Left ventricle myocardium inferior (tissue), 1 donor: ENCODE results near the gene CDK4. TPM values are rescaled to one million over a fixed set of nuclear protein-coding genes. Genes with fewer than 3 reads are reported as not detected.
"Not testable (repeated sequence)": the region's sequence is repeated elsewhere in the genome, so short reads cannot be mapped to it uniquely, and the experiment has no call there.

Experiments used
- DNase-seq: peaks from one replicate; pipeline ENCODE4 v3.0.0-alpha.2; 2020
- H3K27ac ChIP-seq: fragments of 200-600 bp; replicated peaks from 2 replicates; pipeline ENCODE4 v1.8.0; 2021
- H3K27me3 ChIP-seq: fragments of 200-600 bp; 2 replicates; pipeline ENCODE4 v1.8.0; 2021; ENCODE audit warnings: low read depth
- H3K36me3 ChIP-seq: fragments of 200-600 bp; 2 replicates; pipeline ENCODE4 v1.8.0; 2021
- H3K4me1 ChIP-seq: fragments of 200-600 bp; 2 replicates; pipeline ENCODE4 v1.8.0; 2021
- H3K4me3 ChIP-seq: fragments of 200-600 bp; 2 replicates; pipeline ENCODE4 v1.8.0; 2021; ENCODE audit warnings: mild to moderate bottlenecking, moderate library complexity
- H3K9me3 ChIP-seq: fragments of 200-600 bp; replicated peaks from 2 replicates; pipeline ENCODE4 v1.8.0; 2021
- intact Hi-C: fragments of 100-400 bp; cut with micrococcal nuclease; formaldehyde crosslinking; loops from one replicate; pipeline ENCODE4 v1.11.0; 2022
- total RNA-seq: library from RNA; stranded (reverse); fragmentation: NEBNext Ultra II Directional; extraction: Animal tissue kit (Norgen Biotek cat#: 25700); gene quantifications from one replicate; pipeline ENCODE4 v1.2.1, GENCODE V29; 2021
- TF ChIP-seq, protein P1 (sequence below): fragments of 200-600 bp; IDR thresholded peaks from 2 replicates; pipeline ENCODE4 v1.8.0; 2021; ENCODE audit warnings: antibody characterized with exemption, mild to moderate bottlenecking, borderline replicate concordance
- donor health status: DM: no; HTN: yes; CAD: no; lungs with severe emphysema.

CDK4 gene
- total RNA-seq, 1 donor from 2014 or later: 41.3 TPM

DNA sequence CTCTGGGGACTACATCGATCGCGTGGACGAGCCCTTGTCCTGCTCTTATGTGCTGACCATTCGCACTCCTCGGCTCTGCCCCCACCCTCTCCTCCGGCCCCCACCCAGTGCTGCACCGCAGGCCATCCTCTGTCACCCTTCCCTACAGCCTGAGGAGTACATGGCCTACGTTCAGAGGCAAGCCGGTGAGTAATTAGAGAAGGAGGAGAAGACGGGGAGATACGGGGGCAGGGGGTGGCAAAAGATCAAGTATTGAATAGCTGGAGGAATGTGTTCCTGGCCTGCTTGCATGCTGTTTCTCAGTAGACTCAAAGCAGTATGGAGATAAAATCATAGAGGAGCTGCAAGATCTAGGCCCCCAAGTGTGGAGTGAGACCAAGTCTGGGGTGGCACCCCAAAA is 36.3 kb downstream of the CDK4 start:
- Histone ChIP-seq H3K27ac (no peak overlapping the region), H3K36me3 (peaks cover 73% of the 10 kb centered on the region), H3K27me3 (no peaks in the 10 kb centered on the region), H3K9me3 (no peaks in the 10 kb centered on the region), H3K4me3 (no peak overlapping the region), H3K4me1 (no peaks in the 10 kb centered on the region)
- intact Hi-C loops: no loop called here
- DNase-seq: no peak
- TF ChIP-seq, protein P1, sequence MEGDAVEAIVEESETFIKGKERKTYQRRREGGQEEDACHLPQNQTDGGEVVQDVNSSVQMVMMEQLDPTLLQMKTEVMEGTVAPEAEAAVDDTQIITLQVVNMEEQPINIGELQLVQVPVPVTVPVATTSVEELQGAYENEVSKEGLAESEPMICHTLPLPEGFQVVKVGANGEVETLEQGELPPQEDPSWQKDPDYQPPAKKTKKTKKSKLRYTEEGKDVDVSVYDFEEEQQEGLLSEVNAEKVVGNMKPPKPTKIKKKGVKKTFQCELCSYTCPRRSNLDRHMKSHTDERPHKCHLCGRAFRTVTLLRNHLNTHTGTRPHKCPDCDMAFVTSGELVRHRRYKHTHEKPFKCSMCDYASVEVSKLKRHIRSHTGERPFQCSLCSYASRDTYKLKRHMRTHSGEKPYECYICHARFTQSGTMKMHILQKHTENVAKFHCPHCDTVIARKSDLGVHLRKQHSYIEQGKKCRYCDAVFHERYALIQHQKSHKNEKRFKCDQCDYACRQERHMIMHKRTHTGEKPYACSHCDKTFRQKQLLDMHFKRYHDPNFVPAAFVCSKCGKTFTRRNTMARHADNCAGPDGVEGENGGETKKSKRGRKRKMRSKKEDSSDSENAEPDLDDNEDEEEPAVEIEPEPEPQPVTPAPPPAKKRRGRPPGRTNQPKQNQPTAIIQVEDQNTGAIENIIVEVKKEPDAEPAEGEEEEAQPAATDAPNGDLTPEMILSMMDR: no peak

DNA sequence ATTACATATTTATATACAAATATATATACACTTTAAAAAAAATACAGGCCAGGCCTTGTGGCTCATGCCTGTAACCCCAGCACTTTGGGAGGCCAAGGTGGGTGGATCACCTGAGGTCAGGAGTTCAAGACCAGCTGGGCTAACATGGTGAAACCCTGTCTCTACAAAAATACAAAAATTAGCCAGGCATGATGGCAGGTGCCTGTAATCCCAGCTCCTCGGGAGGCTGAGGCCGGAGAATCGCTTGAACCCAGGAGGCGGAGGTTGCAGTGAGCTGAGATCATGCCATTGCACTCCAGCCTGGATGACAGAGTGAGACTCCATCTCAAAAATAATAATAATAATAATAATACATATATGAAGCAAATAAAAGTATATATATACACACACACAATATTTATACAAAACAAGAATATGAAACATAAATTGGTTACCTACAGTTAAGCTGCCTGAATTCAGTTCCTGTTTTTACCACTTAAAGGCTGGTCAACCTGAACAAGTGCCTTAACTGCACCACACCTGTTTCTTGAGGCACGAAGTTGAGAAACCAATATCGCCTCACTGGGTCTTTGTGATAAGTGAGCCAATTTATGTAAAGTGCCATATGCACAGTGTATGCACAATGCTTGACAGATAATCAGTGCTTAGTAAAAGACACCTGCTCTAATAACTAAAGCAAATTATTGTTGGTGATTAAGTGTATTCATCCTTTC is 36.9 kb downstream of the CDK4 start:
- H3K36me3 ChIP-seq: peaks cover 67% of the 10 kb centered on the region

DNA sequence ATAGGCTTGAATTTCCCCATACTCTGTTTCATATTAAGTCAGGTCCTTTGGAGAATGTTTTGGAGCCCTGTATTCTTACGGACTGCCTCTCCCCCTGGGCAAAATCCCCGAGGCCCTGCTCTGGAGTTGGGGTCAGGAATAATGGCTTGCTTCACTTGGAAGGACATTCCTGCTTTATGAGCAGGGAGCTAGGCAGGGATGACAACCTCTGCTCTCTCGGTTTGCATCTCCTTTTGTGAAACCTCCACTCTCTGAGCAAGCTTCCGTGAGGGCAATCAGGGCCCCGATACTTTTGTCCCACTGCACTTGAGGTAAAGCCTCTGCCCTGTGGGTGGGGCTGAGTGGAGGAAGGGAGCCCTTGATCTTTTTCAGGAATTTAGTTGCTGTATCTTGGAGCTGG is 38.9 kb downstream of the CDK4 start:
- intact Hi-C loops: no loop called here
- H3K9me3 ChIP-seq: no peaks in the 10 kb centered on the region
- no peak for DNase-seq
- no peaks in the 10 kb centered on the region for H3K27me3 ChIP-seq
- H3K36me3 ChIP-seq: peaks cover 49% of the 10 kb centered on the region
- H3K4me1 ChIP-seq: no peaks in the 10 kb centered on the region
- H3K27ac ChIP-seq: no peak overlapping the region
- no peak overlapping the region for H3K4me3 ChIP-seq
- TF ChIP-seq, protein P1: no peak

More for the DNA sequence above, 36.9 kb downstream of the CDK4 start:
- H3K27ac ChIP-seq, DNase-seq, H3K4me3 ChIP-seq, intact Hi-C loops, H3K9me3 ChIP-seq, H3K27me3 ChIP-seq, H3K4me1 ChIP-seq: not testable (repeated sequence)

DNA sequence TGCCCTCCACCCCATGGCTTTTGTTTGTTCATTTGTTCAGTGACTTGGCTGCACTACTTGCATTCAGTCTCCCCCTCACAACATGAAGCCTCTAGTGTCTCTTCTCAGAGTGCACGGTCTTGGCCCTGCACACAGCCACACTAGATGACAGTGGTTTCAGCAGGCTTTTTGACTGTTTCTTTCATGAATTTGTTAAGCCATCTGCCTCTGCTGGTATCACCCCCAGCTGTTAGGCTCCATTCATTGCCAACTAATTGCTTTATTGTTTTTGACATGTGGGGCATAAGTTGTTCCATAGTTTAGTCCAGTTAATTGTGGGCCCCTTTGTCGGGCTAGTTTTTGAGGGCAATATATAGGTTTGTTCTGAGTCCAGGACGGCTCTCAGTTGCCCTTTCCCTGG is 39.4 kb downstream of the CDK4 start:
- Histone ChIP-seq H3K36me3 (peaks cover 48% of the 10 kb centered on the region), H3K9me3 (no peaks in the 10 kb centered on the region), H3K27ac (no peak overlapping the region), H3K27me3 (no peaks in the 10 kb centered on the region), H3K4me3 (no peak overlapping the region), H3K4me1 (no peaks in the 10 kb centered on the region)
- DNase-seq: no peak
- TF ChIP-seq, protein P1: no peak
- intact Hi-C loops: no loop called here

DNA sequence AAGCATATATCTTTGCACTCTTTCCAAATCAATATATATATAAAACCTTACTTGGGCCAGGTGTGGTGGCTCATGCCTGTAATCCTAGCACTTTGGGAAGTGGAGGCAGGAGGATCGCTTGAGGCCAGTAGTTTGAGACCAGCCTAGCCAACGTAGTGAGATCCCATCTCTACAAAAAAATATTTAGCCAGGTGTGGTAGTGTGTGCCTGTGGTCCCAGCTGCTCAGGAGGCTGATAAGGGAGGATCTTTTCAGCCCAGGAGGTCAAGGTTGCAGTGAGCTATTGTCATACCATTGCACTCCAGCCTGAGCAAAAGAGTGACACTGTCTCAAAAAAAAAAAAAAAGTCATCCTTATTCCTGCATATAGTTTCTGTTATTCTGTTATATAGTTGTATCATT is 43.8 kb downstream of the CDK4 start:
- Histone ChIP-seq H3K36me3 (peaks cover 60% of the 10 kb centered on the region), H3K27me3 (no peaks in the 10 kb centered on the region), H3K27ac (no peak overlapping the region), H3K4me1 (no peaks in the 10 kb centered on the region), H3K4me3 (no peak overlapping the region), H3K9me3 (peaks cover 9% of the 10 kb centered on the region)
- no peak for DNase-seq
- TF ChIP-seq, protein P1: no peak
- intact Hi-C loops: no loop called here

DNA sequence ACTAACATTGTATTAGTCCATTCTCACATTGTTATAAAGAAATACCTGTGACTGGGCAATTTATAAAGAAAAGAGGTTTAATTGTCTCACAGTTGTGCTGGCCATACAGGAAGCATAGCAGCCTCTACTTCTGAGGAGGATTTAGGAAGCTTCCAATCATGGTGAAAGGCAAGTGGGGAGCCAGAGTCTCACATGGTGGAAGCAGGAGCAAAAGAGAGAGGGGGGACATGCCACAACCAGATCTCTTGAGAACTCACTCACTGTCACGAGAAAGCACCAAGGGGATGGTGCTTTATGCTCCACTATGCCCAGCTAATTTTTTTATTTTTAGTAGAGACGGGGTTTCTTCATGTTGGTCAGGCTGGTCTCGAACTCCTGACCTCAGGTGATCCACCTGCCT is 44.9 kb downstream of the CDK4 start:
- no peaks in the 10 kb centered on the region for H3K27me3 ChIP-seq
- no peak overlapping the region for H3K4me3 ChIP-seq
- intact Hi-C loops: no loop called here
- TF ChIP-seq, protein P1: no peak
- H3K4me1 ChIP-seq: no peaks in the 10 kb centered on the region
- DNase-seq: no peak
- peaks cover 64% of the 10 kb centered on the region for H3K36me3 ChIP-seq
- peaks cover 9% of the 10 kb centered on the region for H3K9me3 ChIP-seq
- no peak overlapping the region for H3K27ac ChIP-seq
